K562 (cell line): ENCODE data around the gene ITPR1. TPM values are rescaled to one million over a fixed set of nuclear protein-coding genes. Genes with fewer than 3 reads are reported as not detected.

ENCODE experiments used
- ATAC-seq: fragments of 200-7000 bp; cut with Tn5 transposase; 3 replicates; pipeline ENCODE4 v1.9.1; 2020; ENCODE audit warnings: moderate library complexity
- BruUV-seq: library from RNA; stranded (reverse); fragments of 400-500 nt; replicated peaks from 2 replicates; lab custom pipeline; 2021; lab: Mats Ljungman, UMichigan
- CTCF ChIA-PET: fragments of 300-600 bp; formaldehyde crosslinking; extraction: SDS; loops from one replicate; lab custom pipeline; 2021; ENCODE audit warnings: low intra/inter-chr PET ratio; lab: Yijun Ruan, JAX
- POLR2A ChIA-PET: fragments of 300-600, 350-650 bp; sonication (Branson Sonifier 250); formaldehyde crosslinking; extraction: SDS; loops from one replicate; lab custom pipeline; 2021; ENCODE audit warnings: antibody characterized with exemption, inconsistent platforms; lab: Yijun Ruan, JAX
- DNase-seq, 4 experiments: peaks; one replicate each; pipeline versions ENCODE4 v3.0.0 to v3.0.0-alpha.2; 2011 to 2018; ENCODE audit warnings: low spot score in 3 of 4, mixed read lengths in 3 of 4; ENCODE audit errors: extremely low read depth in 1 of 4
- FAIRE-seq: peaks from 2 replicates; lab custom pipeline; 2011; peaks lifted over from hg19 to GRCh38; lab: Jason Lieb, UNC
- H2AFZ ChIP-seq: 2 replicates; pipeline ENCODE4 v1.6.0; 2011; ENCODE audit warnings: low read depth, low read length, control low read depth, inconsistent platforms
- H3K27ac ChIP-seq: fragments of 200-600 bp; 3 replicates; pipeline ENCODE4 v1.8.0; 2011; ENCODE audit warnings: low read depth, mild to moderate bottlenecking, control low read depth, inconsistent platforms, low read length, moderate library complexity, mixed read lengths; ENCODE audit errors: extremely low read depth
- H3K27me3 ChIP-seq, 2 experiments: fragments of 300-600 bp in 1 of 2; 2 replicates in 1 of 2; 3 replicates in 1 of 2; pipeline versions ENCODE4 v1.6.0 to v1.8.0; 2011; ENCODE audit warnings: inconsistent platforms in 2 of 2, low read length in 2 of 2, mild to moderate bottlenecking in 1 of 2, mixed read lengths in 1 of 2, moderate library complexity in 1 of 2; ENCODE audit not compliant: control insufficient read depth in 2 of 2, insufficient read depth in 2 of 2
- H3K36me3 ChIP-seq: fragments of 300-600 bp; 3 replicates; pipeline ENCODE4 v1.8.0; 2011; ENCODE audit warnings: mild to moderate bottlenecking, low read length, inconsistent platforms; ENCODE audit not compliant: control insufficient read depth, insufficient read depth
- H3K4me1 ChIP-seq, 2 experiments: fragments of 200-600 bp in 1 of 2; replicated peaks in 1 of 2; 2 replicates in 1 of 2; 3 replicates in 1 of 2; pipeline versions ENCODE4 v1.5.1 to v1.8.0; 2011; ENCODE audit warnings: inconsistent platforms in 2 of 2, low read length in 2 of 2, mild to moderate bottlenecking in 1 of 2, mixed read lengths in 1 of 2, moderate library complexity in 1 of 2; ENCODE audit not compliant: control insufficient read depth in 2 of 2, insufficient read depth in 2 of 2
- H3K4me2 ChIP-seq: 2 replicates; pipeline ENCODE4 v1.6.1; 2011; ENCODE audit warnings: low read length, control low read depth, inconsistent platforms, mixed read lengths; ENCODE audit not compliant: insufficient read depth
- H3K4me3 ChIP-seq: fragments of 200-600 bp; sonication (generic), shearing (Covaris generic); 2 replicates; pipeline ENCODE4 v1.5.1; 2016; ENCODE audit warnings: control low read depth, inconsistent platforms
- H3K79me2 ChIP-seq: fragments of 200-600 bp; 3 replicates; pipeline ENCODE4 v1.8.0; 2011; ENCODE audit warnings: low read length, inconsistent platforms; ENCODE audit not compliant: control insufficient read depth, insufficient read depth
- H3K9ac ChIP-seq, 2 experiments: 2 replicates each; pipeline versions ENCODE4 v1.6.0 to v1.6.1; 2011; ENCODE audit warnings: low read depth in 2 of 2, low read length in 2 of 2, control low read depth in 1 of 2, inconsistent platforms in 1 of 2, mild to moderate bottlenecking in 1 of 2, mixed read lengths in 1 of 2; ENCODE audit not compliant: insufficient read depth in 1 of 2
- H3K9me1 ChIP-seq: one replicate; pipeline ENCODE4 v1.6.0; 2011; ENCODE audit warnings: inconsistent platforms, mild to moderate bottlenecking, low read length, moderate library complexity; ENCODE audit not compliant: control insufficient read depth, insufficient read depth
- H3K9me3 ChIP-seq: replicated peaks from 2 replicates; pipeline ENCODE4 v1.5.1; 2011; ENCODE audit warnings: low read depth, low read length, inconsistent platforms; ENCODE audit not compliant: control insufficient read depth, insufficient read depth
- H4K20me1 ChIP-seq: replicated peaks from 2 replicates; pipeline ENCODE4 v1.6.1; 2011; ENCODE audit warnings: low read length, inconsistent platforms, mixed read lengths; ENCODE audit not compliant: control insufficient read depth, insufficient read depth
- BDP1 ChIP-seq: IDR thresholded peaks from 3 replicates; pipeline ENCODE4 v1.6.1; 2011; ENCODE audit not compliant: insufficient read length, insufficient read depth
- KLF10 ChIP-seq: fragments of 250-450 bp; sonication (Bioruptor Pico); IDR thresholded peaks from 2 replicates; pipeline ENCODE4 v1.6.1; 2021; ENCODE audit warnings: matching md5 sums
- MED1 ChIP-seq: sonication (generic); formaldehyde crosslinking; IDR thresholded peaks from 2 replicates; pipeline ENCODE4 v1.8.1; 2023; ENCODE audit warnings: missing genetic modification reagents, borderline replicate concordance
- PCBP2 ChIP-seq: fragments of 200-400 bp; formaldehyde crosslinking; IDR thresholded peaks from 2 replicates; pipeline ENCODE4 v1.6.1; 2018; ENCODE audit warnings: low read length, low read depth, mild to moderate bottlenecking, moderate library complexity; ENCODE audit not compliant: poor library complexity, severe bottlenecking
- RBM17 ChIP-seq: fragments of 200-400 bp; formaldehyde crosslinking; IDR thresholded peaks from 2 replicates; pipeline ENCODE4 v1.6.1; 2017; ENCODE audit warnings: low read depth, mild to moderate bottlenecking, low read length, borderline replicate concordance
- RBM22 ChIP-seq: fragments of 200-400 bp; formaldehyde crosslinking; IDR thresholded peaks from 2 replicates; pipeline ENCODE4 v1.6.1; 2018; ENCODE audit warnings: low read length, low read depth; ENCODE audit not compliant: poor library complexity, severe bottlenecking
- WGBS: fragments of 100-300 bp; shearing (Covaris generic); methylation state at CpG from one replicate; pipeline ENCODE4 v1.1.6; 2016; ENCODE audit warnings: low coverage, mixed read lengths; ENCODE audit not compliant: insufficient coverage; ENCODE audit errors: missing lambda C conversion rate; 5-methylcytosine and 5-hydroxymethylcytosine counted together
- in situ Hi-C: fragments of 300-500 bp; cut with MboI; formaldehyde crosslinking; loops from 4 replicates; pipeline ENCODE4 v1.15.0; 2018; ENCODE audit warnings: inconsistent platforms, mixed read lengths
- intact Hi-C: fragments of 100-400 bp; cut with micrococcal nuclease; formaldehyde crosslinking; loops from 2 replicates; pipeline ENCODE4 v1.14.2; 2022
- polyA plus RNA-seq, 8 experiments: library from polyadenylated mRNA; depleted of rRNA in 4 of 8; stranded (reverse) in 5 of 8; unstranded in 3 of 8; fragments of >200 nt; fragmentation: Nextera tagmentation in 2 of 8; fragmentation: Illumina TruSeq in 1 of 8; extraction: Ambion mirVana in 2 of 8; extraction: Trizol in 1 of 8; gene quantifications; 2 replicates each; pipeline versions ENCODE4 v1.2.1 to v1.2.3, GENCODE V29; 2011 to 2014; ENCODE audit warnings: inconsistent platforms in 1 of 8, missing spikeins in 1 of 8
- total RNA-seq, 7 experiments: library from RNA; depleted of rRNA in 6 of 7; stranded (reverse); fragments of >200 nt in 6 of 7; fragmentation: Illumina TruSeq in 2 of 7; extraction: Trizol in 2 of 7; gene quantifications; 2 replicates each; pipeline versions ENCODE4 v1.2.1 to v1.2.3, GENCODE V29; 2011 to 2021; ENCODE audit warnings: low replicate concordance in 1 of 7
- TF ChIP-seq, protein P1 (sequence below): sonication (generic); formaldehyde crosslinking; IDR thresholded peaks from 2 replicates; pipeline ENCODE4 v1.8.0; 2022; ENCODE audit warnings: mild to moderate bottlenecking, low read depth, missing genetic modification reagents
- TF ChIP-seq, protein P2 (sequence below), 2 experiments: fragments of 450-650 bp; IDR thresholded peaks; 2 replicates each; pipeline ENCODE4 v1.6.1; 2016; ENCODE audit warnings: mild to moderate bottlenecking in 2 of 2, borderline replicate concordance in 1 of 2, low read depth in 1 of 2, moderate library complexity in 1 of 2

Gene ITPR1
- total and polyA plus RNA-seq, 9 of the 15 experiments (the other 6 are each of a cell fraction or from before 2014, with no cell fraction given), result 22.4 to 40.0 (median 27.4) TPM

DNA sequence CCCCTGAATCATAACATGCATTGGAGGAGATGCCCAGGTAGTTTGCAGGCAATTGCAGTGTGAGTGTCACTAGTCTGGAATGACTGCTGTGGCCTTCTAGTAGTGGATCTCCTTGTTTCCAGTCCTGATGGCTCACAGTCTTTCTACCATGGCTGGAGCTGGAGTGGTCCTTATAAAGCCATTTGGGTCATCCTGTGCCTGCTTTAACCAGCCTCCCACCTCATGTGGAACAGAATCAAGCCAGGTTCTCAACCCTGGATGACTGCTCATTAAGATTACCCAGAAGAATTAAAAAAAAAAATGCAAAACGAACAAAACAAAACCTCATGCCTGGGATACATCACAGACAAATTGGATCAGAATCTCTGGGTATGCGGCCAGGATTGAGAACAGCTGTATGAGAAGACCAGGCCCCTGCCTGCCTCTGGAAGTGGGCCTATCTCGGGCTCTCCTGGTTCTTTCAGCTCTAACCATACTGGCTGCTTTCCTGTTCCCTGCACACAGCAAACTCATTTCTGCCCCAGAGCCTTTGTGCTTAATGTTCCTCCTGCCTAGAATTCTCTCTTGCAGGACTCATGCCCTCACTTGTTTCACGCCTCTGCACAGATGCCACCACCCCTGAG lies 96.4 kb downstream of the ITPR1 start:
- in situ Hi-C loops, result no loop called here
- TF ChIP-seq RBM17 (no peak), KLF10 (CRISPR knock-in tag) (no peak), PCBP2 (no peak), RBM22 (no peak), MED1 (no peak), BDP1 (no peak)
- TF ChIP-seq, protein P1, sequence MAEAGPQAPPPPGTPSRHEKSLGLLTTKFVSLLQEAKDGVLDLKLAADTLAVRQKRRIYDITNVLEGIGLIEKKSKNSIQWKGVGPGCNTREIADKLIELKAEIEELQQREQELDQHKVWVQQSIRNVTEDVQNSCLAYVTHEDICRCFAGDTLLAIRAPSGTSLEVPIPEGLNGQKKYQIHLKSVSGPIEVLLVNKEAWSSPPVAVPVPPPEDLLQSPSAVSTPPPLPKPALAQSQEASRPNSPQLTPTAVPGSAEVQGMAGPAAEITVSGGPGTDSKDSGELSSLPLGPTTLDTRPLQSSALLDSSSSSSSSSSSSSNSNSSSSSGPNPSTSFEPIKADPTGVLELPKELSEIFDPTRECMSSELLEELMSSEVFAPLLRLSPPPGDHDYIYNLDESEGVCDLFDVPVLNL (CRISPR knock-in tag), result no peak
- TF ChIP-seq, protein P2, sequence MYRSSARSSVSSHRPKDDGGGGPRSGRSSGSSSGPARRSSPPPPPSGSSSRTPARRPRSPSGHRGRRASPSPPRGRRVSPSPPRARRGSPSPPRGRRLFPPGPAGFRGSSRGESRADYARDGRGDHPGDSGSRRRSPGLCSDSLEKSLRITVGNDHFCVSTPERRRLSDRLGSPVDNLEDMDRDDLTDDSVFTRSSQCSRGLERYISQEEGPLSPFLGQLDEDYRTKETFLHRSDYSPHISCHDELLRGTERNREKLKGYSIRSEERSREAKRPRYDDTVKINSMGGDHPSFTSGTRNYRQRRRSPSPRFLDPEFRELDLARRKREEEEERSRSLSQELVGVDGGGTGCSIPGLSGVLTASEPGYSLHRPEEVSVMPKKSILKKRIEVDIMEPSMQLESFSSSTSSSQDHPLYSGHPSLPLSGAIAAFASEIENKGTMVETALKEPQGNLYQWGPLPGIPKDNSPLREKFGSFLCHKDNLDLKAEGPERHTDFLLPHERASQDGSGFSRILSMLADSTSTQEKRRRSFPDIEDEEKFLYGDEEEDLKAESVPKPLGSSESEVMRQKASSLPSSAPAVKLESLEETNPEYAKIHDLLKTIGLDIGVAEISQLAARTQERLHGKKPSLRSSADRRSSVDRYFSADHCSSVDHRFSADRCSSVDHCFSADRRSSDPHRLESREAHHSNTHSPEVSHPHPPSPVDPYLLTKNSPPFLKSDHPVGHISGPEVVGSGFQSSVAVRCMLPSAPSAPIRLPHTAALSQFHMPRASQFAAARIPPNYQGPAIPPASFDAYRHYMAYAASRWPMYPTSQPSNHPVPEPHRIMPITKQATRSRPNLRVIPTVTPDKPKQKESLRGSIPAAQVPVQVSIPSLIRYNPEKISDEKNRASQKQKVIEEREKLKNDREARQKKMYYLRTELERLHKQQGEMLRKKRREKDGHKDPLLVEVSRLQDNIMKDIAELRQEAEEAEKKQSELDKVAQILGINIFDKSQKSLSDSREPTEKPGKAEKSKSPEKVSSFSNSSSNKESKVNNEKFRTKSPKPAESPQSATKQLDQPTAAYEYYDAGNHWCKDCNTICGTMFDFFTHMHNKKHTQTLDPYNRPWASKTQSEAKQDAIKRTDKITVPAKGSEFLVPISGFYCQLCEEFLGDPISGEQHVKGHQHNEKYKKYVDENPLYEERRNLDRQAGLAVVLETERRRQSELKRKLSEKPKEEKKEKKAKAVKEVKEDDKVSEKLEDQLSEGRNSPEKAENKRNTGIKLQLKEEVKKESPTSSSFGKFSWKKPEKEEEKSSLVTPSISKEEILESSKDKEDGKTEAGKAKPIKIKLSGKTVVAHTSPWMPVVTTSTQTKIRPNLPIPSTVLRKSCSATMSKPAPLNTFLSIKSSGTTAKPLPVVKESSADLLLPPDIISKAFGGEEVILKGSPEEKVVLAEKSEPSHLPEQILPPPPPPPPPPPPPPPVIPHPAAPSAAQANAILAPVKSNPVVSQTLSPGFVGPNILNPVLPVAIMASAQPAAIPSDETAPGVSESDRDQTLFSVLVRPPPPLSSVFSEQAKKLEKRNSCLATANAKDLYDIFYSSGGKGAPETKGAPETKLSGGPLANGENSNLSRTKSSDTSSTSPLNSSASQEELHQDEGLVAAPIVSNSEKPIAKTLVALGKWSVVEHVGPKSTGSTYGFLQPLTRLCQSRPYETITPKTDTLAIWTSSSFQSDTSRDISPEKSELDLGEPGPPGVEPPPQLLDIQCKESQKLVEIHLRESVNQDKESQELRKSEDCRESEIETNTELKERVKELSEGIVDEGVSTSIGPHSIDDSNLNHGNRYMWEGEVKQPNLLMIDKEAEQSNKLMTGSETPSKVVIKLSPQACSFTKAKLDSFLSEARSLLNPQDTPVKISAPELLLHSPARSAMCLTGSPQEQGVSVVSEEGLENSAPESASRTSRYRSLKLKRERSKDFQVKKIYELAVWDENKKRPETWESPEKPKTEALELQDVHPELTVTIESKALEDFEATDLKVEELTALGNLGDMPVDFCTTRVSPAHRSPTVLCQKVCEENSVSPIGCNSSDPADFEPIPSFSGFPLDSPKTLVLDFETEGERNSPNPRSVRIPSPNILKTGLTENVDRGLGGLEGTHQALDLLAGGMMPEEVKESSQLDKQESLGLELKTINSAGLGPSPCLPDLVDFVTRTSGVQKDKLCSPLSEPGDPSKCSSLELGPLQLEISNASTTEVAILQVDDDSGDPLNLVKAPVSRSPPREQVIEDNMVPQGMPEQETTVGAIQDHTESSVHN (IDR thresholded peaks at IDR 0.05; ENCODE audit: borderline replicate concordance in 1 of 2, low read depth in 1 of 2), result no peak
- TF ChIP-seq, all 486 proteins: peak for 0
- Histone ChIP-seq H3K4me2 (no peak overlapping the region), H3K36me3 (no peaks in the 10 kb centered on the region), H3K27ac (no peak overlapping the region), H3K9me3 (no peaks in the 10 kb centered on the region), H2AFZ (no peak overlapping the region), H3K9me1 (no peaks in the 10 kb centered on the region), H3K27me3 (no peaks in the 10 kb centered on the region), H3K79me2 (no peaks in the 10 kb centered on the region), H4K20me1 (no peaks in the 10 kb centered on the region), H3K4me1 (peaks cover 0 to 4% of the 10 kb centered on the region in 2 experiments; a peak in 1 of 5 replicates), H3K4me3 (no peak overlapping the region), H3K9ac (no peak overlapping the region)
- no TSS peak for BruUV-seq
- no peak for DNase-seq
- ChIA-PET POLR2A (interaction anchor here (0.7 to 2.0 kb wide), 2 partner anchors 96 to 247 kb away, joined by 3 to 7 read pairs; partner anchors contain the start of gene ITPR1), CTCF (no interaction called here)
- no peak for FAIRE-seq
- no peak for ATAC-seq
- intact Hi-C loops, result no loop called here
- 49% methylated on average over 4 of the region's 4 CpGs for WGBS
